Neural cell (in vitro differentiated cells): ENCODE results near the gene NEK6.

Experiments
- POLR2AphosphoS5 ChIP-seq: IDR thresholded peaks from 2 replicates; pipeline ENCODE4 v1.6.1; 2012
- TF ChIP-seq, protein P1 (sequence below): fragments of 450-650 bp; IDR thresholded peaks from 2 replicates; pipeline ENCODE4 v1.5.1; 2014; ENCODE audit warnings: antibody characterized with exemption, mild to moderate bottlenecking, moderate library complexity; ENCODE audit not compliant: poor library complexity, severe bottlenecking
- TF ChIP-seq, protein P2 (sequence below): IDR thresholded peaks from 2 replicates; pipeline ENCODE4 v1.6.1; 2012; ENCODE audit warnings: borderline replicate concordance

DNA sequence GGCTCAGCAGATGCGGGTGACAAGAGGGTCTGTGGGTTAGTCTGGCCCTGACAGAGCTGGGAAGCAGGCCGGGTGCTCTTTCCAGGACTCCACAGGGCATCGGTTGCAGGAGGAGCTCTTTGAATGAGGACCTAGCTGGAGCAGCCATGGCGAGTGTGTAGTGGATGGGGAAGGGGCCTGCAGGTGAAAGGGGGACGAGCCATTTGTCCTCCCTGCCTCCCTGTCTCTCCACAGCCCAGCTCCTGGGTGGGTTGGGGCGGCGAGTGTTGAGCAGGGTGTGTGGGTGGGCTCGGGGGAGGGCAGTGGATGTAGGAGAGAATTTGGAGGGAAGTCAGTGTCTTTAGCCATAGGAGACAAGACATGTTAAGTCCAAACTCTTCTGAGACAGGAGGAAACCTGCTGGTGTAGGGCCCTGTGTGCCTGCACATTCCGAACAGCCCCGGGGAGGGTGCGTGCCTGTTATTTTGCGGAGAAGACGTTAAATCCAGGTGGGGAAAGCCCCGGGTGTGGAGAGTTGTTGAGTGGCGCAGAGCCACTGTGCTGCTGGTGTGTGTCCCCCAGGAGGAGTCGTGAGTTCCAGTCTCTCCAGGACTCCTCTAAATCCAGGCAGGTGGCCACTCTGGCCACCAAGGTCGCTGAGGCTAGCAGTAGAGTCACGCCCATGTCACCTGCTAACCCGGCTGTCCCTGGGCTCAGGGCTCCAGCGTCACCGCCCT, 83.9 kb downstream of the NEK6 start:
- TF ChIP-seq, protein P1, sequence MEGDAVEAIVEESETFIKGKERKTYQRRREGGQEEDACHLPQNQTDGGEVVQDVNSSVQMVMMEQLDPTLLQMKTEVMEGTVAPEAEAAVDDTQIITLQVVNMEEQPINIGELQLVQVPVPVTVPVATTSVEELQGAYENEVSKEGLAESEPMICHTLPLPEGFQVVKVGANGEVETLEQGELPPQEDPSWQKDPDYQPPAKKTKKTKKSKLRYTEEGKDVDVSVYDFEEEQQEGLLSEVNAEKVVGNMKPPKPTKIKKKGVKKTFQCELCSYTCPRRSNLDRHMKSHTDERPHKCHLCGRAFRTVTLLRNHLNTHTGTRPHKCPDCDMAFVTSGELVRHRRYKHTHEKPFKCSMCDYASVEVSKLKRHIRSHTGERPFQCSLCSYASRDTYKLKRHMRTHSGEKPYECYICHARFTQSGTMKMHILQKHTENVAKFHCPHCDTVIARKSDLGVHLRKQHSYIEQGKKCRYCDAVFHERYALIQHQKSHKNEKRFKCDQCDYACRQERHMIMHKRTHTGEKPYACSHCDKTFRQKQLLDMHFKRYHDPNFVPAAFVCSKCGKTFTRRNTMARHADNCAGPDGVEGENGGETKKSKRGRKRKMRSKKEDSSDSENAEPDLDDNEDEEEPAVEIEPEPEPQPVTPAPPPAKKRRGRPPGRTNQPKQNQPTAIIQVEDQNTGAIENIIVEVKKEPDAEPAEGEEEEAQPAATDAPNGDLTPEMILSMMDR = no peak
- no peak for TF ChIP-seq POLR2AphosphoS5
- TF ChIP-seq, protein P2, sequence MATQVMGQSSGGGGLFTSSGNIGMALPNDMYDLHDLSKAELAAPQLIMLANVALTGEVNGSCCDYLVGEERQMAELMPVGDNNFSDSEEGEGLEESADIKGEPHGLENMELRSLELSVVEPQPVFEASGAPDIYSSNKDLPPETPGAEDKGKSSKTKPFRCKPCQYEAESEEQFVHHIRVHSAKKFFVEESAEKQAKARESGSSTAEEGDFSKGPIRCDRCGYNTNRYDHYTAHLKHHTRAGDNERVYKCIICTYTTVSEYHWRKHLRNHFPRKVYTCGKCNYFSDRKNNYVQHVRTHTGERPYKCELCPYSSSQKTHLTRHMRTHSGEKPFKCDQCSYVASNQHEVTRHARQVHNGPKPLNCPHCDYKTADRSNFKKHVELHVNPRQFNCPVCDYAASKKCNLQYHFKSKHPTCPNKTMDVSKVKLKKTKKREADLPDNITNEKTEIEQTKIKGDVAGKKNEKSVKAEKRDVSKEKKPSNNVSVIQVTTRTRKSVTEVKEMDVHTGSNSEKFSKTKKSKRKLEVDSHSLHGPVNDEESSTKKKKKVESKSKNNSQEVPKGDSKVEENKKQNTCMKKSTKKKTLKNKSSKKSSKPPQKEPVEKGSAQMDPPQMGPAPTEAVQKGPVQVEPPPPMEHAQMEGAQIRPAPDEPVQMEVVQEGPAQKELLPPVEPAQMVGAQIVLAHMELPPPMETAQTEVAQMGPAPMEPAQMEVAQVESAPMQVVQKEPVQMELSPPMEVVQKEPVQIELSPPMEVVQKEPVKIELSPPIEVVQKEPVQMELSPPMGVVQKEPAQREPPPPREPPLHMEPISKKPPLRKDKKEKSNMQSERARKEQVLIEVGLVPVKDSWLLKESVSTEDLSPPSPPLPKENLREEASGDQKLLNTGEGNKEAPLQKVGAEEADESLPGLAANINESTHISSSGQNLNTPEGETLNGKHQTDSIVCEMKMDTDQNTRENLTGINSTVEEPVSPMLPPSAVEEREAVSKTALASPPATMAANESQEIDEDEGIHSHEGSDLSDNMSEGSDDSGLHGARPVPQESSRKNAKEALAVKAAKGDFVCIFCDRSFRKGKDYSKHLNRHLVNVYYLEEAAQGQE = no peak
